Loucy (cell line): Measurements from ENCODE around the gene CNN2.

Experiments used
- H2AFZ ChIP-seq: fragments of 200-600 bp; sonication (generic); 2 replicates; pipeline ENCODE4 v1.6.0; 2016; ENCODE audit warnings: antibody characterized with exemption, mild to moderate bottlenecking, low read length, moderate library complexity
- H3F3A ChIP-seq: fragments of 200-600 bp; 2 replicates; pipeline ENCODE4 v1.6.0; 2016; ENCODE audit warnings: antibody characterized with exemption, low read depth, mild to moderate bottlenecking
- H3K27me3 ChIP-seq: fragments of 200-600 bp; sonication (generic); 2 replicates; pipeline ENCODE4 v1.6.1; 2014; ENCODE audit warnings: low read length, mild to moderate bottlenecking; ENCODE audit not compliant: insufficient read depth, poor library complexity, severe bottlenecking
- H3K36me3 ChIP-seq: fragments of 200-600 bp; sonication (generic); 2 replicates; pipeline ENCODE4 v1.6.1; 2016; ENCODE audit warnings: low read length; ENCODE audit not compliant: insufficient read depth
- H3K4me1 ChIP-seq: fragments of 200-600 bp; sonication (generic); 2 replicates; pipeline ENCODE4 v1.5.1; 2014; ENCODE audit warnings: low read length, mild to moderate bottlenecking; ENCODE audit not compliant: insufficient read depth, poor library complexity, severe bottlenecking
- H3K4me2 ChIP-seq: fragments of 200-600 bp; sonication (generic); 2 replicates; pipeline ENCODE4 v1.6.0; 2014; ENCODE audit warnings: antibody characterized with exemption, low read length, low read depth, mild to moderate bottlenecking; ENCODE audit not compliant: poor library complexity, severe bottlenecking
- H3K4me3 ChIP-seq: fragments of 200-600 bp; sonication (generic); 2 replicates; pipeline ENCODE4 v1.5.1; 2014; ENCODE audit warnings: low read length, mild to moderate bottlenecking, mixed read lengths; ENCODE audit not compliant: poor library complexity, severe bottlenecking
- H3K79me2 ChIP-seq: fragments of 200-600 bp; sonication (generic); 2 replicates; pipeline ENCODE4 v1.6.1; 2014; ENCODE audit warnings: low read length; ENCODE audit not compliant: insufficient read depth
- H3K9ac ChIP-seq: fragments of 200-600 bp; sonication (generic); 2 replicates; pipeline ENCODE4 v1.6.0; 2014; ENCODE audit warnings: mild to moderate bottlenecking, low read depth, low read length, moderate library complexity; ENCODE audit not compliant: poor library complexity, severe bottlenecking
- H3K9me2 ChIP-seq: fragments of 200-600 bp; sonication (generic); replicated peaks from 2 replicates; pipeline ENCODE4 v1.6.1; 2016; ENCODE audit warnings: low read depth, low read length, mixed read lengths
- H3K9me3 ChIP-seq: fragments of 200-600 bp; sonication (generic); 2 replicates; pipeline ENCODE4 v1.6.1; 2014; ENCODE audit warnings: mild to moderate bottlenecking, antibody characterized with exemption, low read length, low read depth; ENCODE audit not compliant: insufficient read depth
- H4K20me1 ChIP-seq: fragments of 200-600 bp; sonication (generic); 2 replicates; pipeline ENCODE4 v1.6.0; 2014; ENCODE audit warnings: antibody characterized with exemption, low read length, mild to moderate bottlenecking; ENCODE audit not compliant: insufficient read depth, poor library complexity, severe bottlenecking
- CTCF ChIP-seq: fragments of 200-600 bp; sonication (generic); conservative IDR thresholded peaks from 2 replicates; pipeline ENCODE4 v1.5.1; 2014; ENCODE audit warnings: mild to moderate bottlenecking, antibody characterized with exemption, low read length
- EZH2phosphoT487 ChIP-seq: fragments of 200-600 bp; IDR thresholded peaks from 2 replicates; pipeline ENCODE4 v1.6.1; 2018; ENCODE audit warnings: antibody characterized with exemption, mild to moderate bottlenecking, moderate library complexity, borderline replicate concordance

Gene CNN2

DNA sequence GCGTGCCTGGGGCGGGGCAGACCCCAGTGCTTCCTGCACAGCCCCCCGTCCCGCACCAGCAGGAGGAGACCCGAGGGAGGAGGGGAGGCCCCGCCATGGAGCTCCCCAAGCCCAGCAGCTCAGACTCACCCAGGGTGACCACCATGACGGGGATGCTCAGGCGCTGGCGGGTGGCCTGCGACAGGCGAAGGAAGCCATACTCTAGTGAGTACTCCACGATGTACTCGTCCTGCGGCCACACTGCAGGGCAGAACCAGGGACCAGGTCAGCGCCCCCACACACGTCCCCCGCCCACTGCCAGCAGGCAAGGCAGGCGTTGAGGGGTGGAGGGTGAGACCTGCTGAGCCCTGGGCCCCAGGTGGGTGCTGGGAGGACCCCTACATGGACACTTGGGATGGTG, 14.1 kb upstream of the CNN2 start:
- Histone ChIP-seq H3K4me1 (peaks cover 5% of the 10 kb centered on the region), H3K9me3 (no peaks in the 10 kb centered on the region), H2AFZ (no peak overlapping the region), H3K9me2 (no peaks in the 10 kb centered on the region), H3F3A (no peaks in the 10 kb centered on the region), H3K4me3 (no peak overlapping the region), H3K9ac (no peak overlapping the region), H3K36me3 (peaks cover 28% of the 10 kb centered on the region; the same call in 1 of the 2 replicates), H4K20me1 (peaks cover 41% of the 10 kb centered on the region), H3K79me2 (peaks cover 41% of the 10 kb centered on the region), H3K4me2 (no peak overlapping the region), H3K27me3 (no peaks in the 10 kb centered on the region)
- TF ChIP-seq EZH2phosphoT487 (no peak), CTCF (no peak)

DNA sequence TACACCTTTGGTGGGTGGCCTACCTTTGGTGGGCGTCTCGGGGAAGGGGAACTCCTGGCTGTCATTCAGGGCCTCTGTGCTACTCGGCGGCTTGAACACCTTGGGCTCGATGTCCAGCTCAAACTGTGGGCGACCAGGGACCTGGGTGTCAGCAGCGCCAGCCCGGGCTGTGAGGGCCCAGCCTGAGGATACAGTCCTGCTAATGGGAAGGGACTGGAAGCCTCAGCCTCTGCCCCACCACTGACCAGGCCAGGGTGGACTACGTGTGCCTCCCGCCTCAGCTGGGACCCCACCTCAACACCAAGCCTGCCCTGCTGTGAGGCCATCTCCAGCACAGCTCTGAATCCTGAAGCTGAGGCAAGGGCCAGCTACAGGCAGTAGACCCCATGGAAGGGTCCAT, 13.2 kb upstream of the CNN2 start:
- peaks cover 50% of the 10 kb centered on the region for H3K79me2 ChIP-seq

GRCh38 chr19:1014161-1015060, 12.0 kb upstream of the CNN2 start:
- H3K4me1 ChIP-seq = peaks cover 26% of the 10 kb centered on the region
- no peaks in the 10 kb centered on the region for H3K27me3 ChIP-seq
- peaks cover 28% of the 10 kb centered on the region; the same call in 1 of the 2 replicates for H3K36me3 ChIP-seq
- no peaks in the 10 kb centered on the region for H3K9me3 ChIP-seq
- TF ChIP-seq CTCF (no peak), EZH2phosphoT487 (no peak)
- no peak overlapping the region for H2AFZ ChIP-seq
- no peak overlapping the region for H3K4me3 ChIP-seq
- no peak overlapping the region for H3K4me2 ChIP-seq
- peaks cover 62% of the 10 kb centered on the region for H3K79me2 ChIP-seq
- no peaks in the 10 kb centered on the region for H3F3A ChIP-seq
- peaks cover 62% of the 10 kb centered on the region for H4K20me1 ChIP-seq
- H3K9me2 ChIP-seq = no peaks in the 10 kb centered on the region
- H3K9ac ChIP-seq = no peak overlapping the region

More for the DNA sequence above, 13.2 kb upstream of the CNN2 start:
- Histone ChIP-seq H2AFZ (no peak overlapping the region), H3K9me3 (no peaks in the 10 kb centered on the region), H3K9ac (no peak overlapping the region), H3K36me3 (peaks cover 28% of the 10 kb centered on the region; the same call in 1 of the 2 replicates), H3K4me2 (no peak overlapping the region), H3K4me3 (no peak overlapping the region), H3K27me3 (no peaks in the 10 kb centered on the region), H3K4me1 (peaks cover 14% of the 10 kb centered on the region), H3K9me2 (no peaks in the 10 kb centered on the region), H4K20me1 (peaks cover 50% of the 10 kb centered on the region), H3F3A (no peaks in the 10 kb centered on the region)
- TF ChIP-seq CTCF (no peak), EZH2phosphoT487 (no peak)
